Ovary (tissue), 3 donors: ENCODE measurements around the gene TRAF3IP3.

Experiments
- CTCF ChIP-seq, 3 donors: fragments of 450-650 bp in 2 of 3; fragments of 200-600 bp in 1 of 3; IDR thresholded peaks; one replicate each; pipeline versions ENCODE4 v1.5.1 to v1.8.0; 2016 to 2022; ENCODE audit warnings: antibody characterized with exemption in 3 of 3, mild to moderate bottlenecking in 1 of 3
- EP300 ChIP-seq: sonication (generic); formaldehyde crosslinking; IDR thresholded peaks from one replicate; pipeline ENCODE4 v1.6.1; 2017; ENCODE audit warnings: antibody characterized with exemption
- POLR2A ChIP-seq: fragments of 450-650 bp; IDR thresholded peaks from one replicate; pipeline ENCODE4 v1.6.1; 2017; ENCODE audit warnings: antibody characterized with exemption, mild to moderate bottlenecking, moderate library complexity
- donor health status: DM: no; HTN: no; CAD: no.

- TF ChIP-seq EP300 (no peak), CTCF (IDR thresholded peaks at IDR 0.05) (no peak), POLR2A (no peak)
Observed at GRCh38 chr1:209802117-209802779, 46.4 kb downstream of the TRAF3IP3 start.
